K562 (cell line): ENCODE data around the gene RBM26. TPM values are rescaled to one million over a fixed set of nuclear protein-coding genes. Genes with fewer than 3 reads are reported as not detected.
A peak's percentile ranks its signal among the peaks of the same experiment; 100 is the strongest.

ENCODE experiments used
- ARNT ChIP-seq, 2 experiments: fragments of 450-650 bp; IDR thresholded peaks; 2 replicates each; pipeline ENCODE4 v1.6.1; 2016; ENCODE audit warnings: mild to moderate bottlenecking in 1 of 2
- ASH1L ChIP-seq: fragments of 450-650 bp; IDR thresholded peaks from 2 replicates; pipeline ENCODE4 v1.6.1; 2018; ENCODE audit warnings: borderline replicate concordance, mild to moderate bottlenecking, low read depth; ENCODE audit not compliant: partially characterized antibody
- BCOR ChIP-seq: fragments of 450-650 bp; IDR thresholded peaks from 2 replicates; pipeline ENCODE4 v1.6.1; 2016
- DACH1 ChIP-seq: fragments of 450-650 bp; IDR thresholded peaks from 2 replicates; pipeline ENCODE4 v1.6.1; 2018; ENCODE audit not compliant: partially characterized antibody
- E4F1 ChIP-seq: fragments of 250-450 bp; sonication (Bioruptor Pico); IDR thresholded peaks from 2 replicates; pipeline ENCODE4 v1.5.0; 2021; ENCODE audit warnings: mild to moderate bottlenecking, borderline replicate concordance
- FOXK1 ChIP-seq: sonication (generic); formaldehyde crosslinking; IDR thresholded peaks from 2 replicates; pipeline ENCODE4 v1.8.0; 2022; ENCODE audit warnings: missing genetic modification reagents, mild to moderate bottlenecking, borderline replicate concordance
- GABPA ChIP-seq: fragments of 200-800 bp; sonication (Bioruptor generic); conservative IDR thresholded peaks from 2 replicates; pipeline ENCODE4 v1.6.1; 2016; ENCODE audit warnings: low read depth, missing genetic modification characterization, missing compliant biosample characterization
- GABPB2 ChIP-seq: fragments of 250-450 bp; sonication (Bioruptor Pico); conservative IDR thresholded peaks from 2 replicates; pipeline ENCODE4 v1.5.1; 2021; ENCODE audit warnings: mild to moderate bottlenecking
- GATAD2A ChIP-seq: fragments of 450-650 bp; IDR thresholded peaks from 2 replicates; pipeline ENCODE4 v1.6.1; 2017
- HLTF ChIP-seq: fragments of 450-650 bp; IDR thresholded peaks from 2 replicates; pipeline ENCODE4 v1.6.1; 2016
- ILF3 ChIP-seq: fragments of 450-650 bp; IDR thresholded peaks from 2 replicates; pipeline ENCODE4 v1.6.1; 2018; ENCODE audit warnings: antibody characterized with exemption, mild to moderate bottlenecking, moderate library complexity, borderline replicate concordance
- ILK ChIP-seq: fragments of 450-650 bp; IDR thresholded peaks from 2 replicates; pipeline ENCODE4 v1.6.1; 2016; ENCODE audit warnings: missing genetic modification characterization, low read depth, mild to moderate bottlenecking, missing compliant biosample characterization, moderate library complexity, borderline replicate concordance
- MAFF ChIP-seq: IDR thresholded peaks from 2 replicates; pipeline ENCODE4 v1.6.1; 2012; ENCODE audit warnings: low read length, improper control_type of control experiment
- MBD2 ChIP-seq: sonication (generic); IDR thresholded peaks from 2 replicates; pipeline ENCODE4 v1.6.1; 2016; ENCODE audit warnings: low read depth, borderline replicate concordance
- PHF20 ChIP-seq: fragments of 450-650 bp; IDR thresholded peaks from 2 replicates; pipeline ENCODE4 v1.6.1; 2018; ENCODE audit not compliant: partially characterized antibody
- PHF8 ChIP-seq: fragments of 200-600 bp; sonication (generic); IDR thresholded peaks from 2 replicates; pipeline ENCODE4 v1.6.1; 2012; ENCODE audit warnings: mixed run types, mild to moderate bottlenecking, inconsistent platforms, low read length, moderate library complexity, borderline replicate concordance
- PTRF ChIP-seq: fragments of 450-650 bp; IDR thresholded peaks from 2 replicates; pipeline ENCODE4 v1.6.1; 2016; ENCODE audit warnings: mild to moderate bottlenecking, missing genetic modification characterization, missing compliant biosample characterization
- RAD21 ChIP-seq, 2 experiments: fragments of 250-450 bp in 1 of 2; fragments of 450-650 bp in 1 of 2; sonication (Bioruptor Pico) in 1 of 2; formaldehyde crosslinking in 1 of 2; IDR thresholded peaks in 1 of 2; conservative IDR thresholded peaks in 1 of 2; 2 replicates each; pipeline versions ENCODE4 v1.4.0 to v1.8.0; 2020 to 2022; ENCODE audit warnings: mild to moderate bottlenecking in 2 of 2, moderate library complexity in 1 of 2
- SP1 ChIP-seq: sonication (generic); formaldehyde crosslinking; IDR thresholded peaks from 2 replicates; pipeline ENCODE4 v1.8.1; 2022; ENCODE audit warnings: mild to moderate bottlenecking, missing genetic modification reagents
- SRSF9 ChIP-seq: fragments of 200-400 bp; formaldehyde crosslinking; IDR thresholded peaks from 2 replicates; pipeline ENCODE4 v1.6.1; 2017; ENCODE audit warnings: low read depth, low read length, borderline replicate concordance
- SUPT5H ChIP-seq: fragments of 450-650 bp; IDR thresholded peaks from 2 replicates; pipeline ENCODE4 v1.6.1; 2016
- ZKSCAN3 ChIP-seq: fragments of 250-450 bp; sonication (Bioruptor Pico); IDR thresholded peaks from 2 replicates; pipeline ENCODE4 v1.4.0; 2020
- ZNF354B ChIP-seq: fragments of 250-450 bp; sonication (Bioruptor Pico); IDR thresholded peaks from 2 replicates; pipeline ENCODE4 v1.4.0; 2020
- ZNF79 ChIP-seq: fragments of 250-450 bp; sonication (Bioruptor Pico); IDR thresholded peaks from 2 replicates; pipeline ENCODE4 v1.4.0; 2020; ENCODE audit warnings: low read depth, mild to moderate bottlenecking, moderate library complexity
- polyA plus RNA-seq, 8 experiments: library from polyadenylated mRNA; depleted of rRNA in 4 of 8; stranded (reverse) in 5 of 8; unstranded in 3 of 8; fragments of >200 nt; fragmentation: Nextera tagmentation in 2 of 8; fragmentation: Illumina TruSeq in 1 of 8; extraction: Ambion mirVana in 2 of 8; extraction: Trizol in 1 of 8; gene quantifications; 2 replicates each; pipeline versions ENCODE4 v1.2.1 to v1.2.3, GENCODE V29; 2011 to 2014; ENCODE audit warnings: inconsistent platforms in 1 of 8, missing spikeins in 1 of 8
- total RNA-seq, 7 experiments: library from RNA; depleted of rRNA in 6 of 7; stranded (reverse); fragments of >200 nt in 6 of 7; fragmentation: Illumina TruSeq in 2 of 7; extraction: Trizol in 2 of 7; gene quantifications; 2 replicates each; pipeline versions ENCODE4 v1.2.1 to v1.2.3, GENCODE V29; 2011 to 2021; ENCODE audit warnings: low replicate concordance in 1 of 7
- TF ChIP-seq, protein P1 (sequence below), 2 experiments: fragments of 450-650 bp in 1 of 2; IDR thresholded peaks; 2 replicates each; pipeline ENCODE4 v1.6.1; 2011 to 2017; ENCODE audit warnings: low read depth in 2 of 2, antibody characterized with exemption in 1 of 2, borderline replicate concordance in 1 of 2, low read length in 1 of 2, mild to moderate bottlenecking in 1 of 2, mixed read lengths in 1 of 2; ENCODE audit not compliant: control insufficient read depth in 1 of 2

The RBM26 gene
- total and polyA plus RNA-seq, 9 of the 15 experiments (the other 6 are each of a cell fraction or from before 2014, with no cell fraction given), result 10.0 to 42.4 (median 26.4) TPM

- TF ChIP-seq ILK, result no peak
- peak; percentile 42 for TF ChIP-seq PHF20
- no peak for TF ChIP-seq GATAD2A
- TF ChIP-seq MBD2, result peak; percentile 25; the same call in 1 of the 2 replicates
- TF ChIP-seq ARNT (IDR thresholded peaks at IDR 0.05), result no peak
- TF ChIP-seq ILF3, result no peak
- TF ChIP-seq FOXK1 (CRISPR knock-in tag), result peak; percentile 59; the same call in 1 of the 2 replicates
- no peak for TF ChIP-seq E4F1 (CRISPR knock-in tag)
- no peak for TF ChIP-seq BCOR
- no peak for TF ChIP-seq HLTF
- 0 out of 2 replicates have a peak, but pooled peaks have one; percentile 13 for TF ChIP-seq SP1 (CRISPR knock-in tag)
- no peak for TF ChIP-seq ZKSCAN3 (CRISPR knock-in tag)
- TF ChIP-seq ZNF354B (CRISPR knock-in tag), result no peak
- TF ChIP-seq SUPT5H, result peak; percentile 87
- TF ChIP-seq PHF8, result peak; percentile 79
- peak; percentile 48 for TF ChIP-seq GABPA (tag)
- TF ChIP-seq GABPB2 (CRISPR knock-in tag), result no peak
- TF ChIP-seq ZNF79 (CRISPR knock-in tag), result no peak
- peak; percentile 26 for TF ChIP-seq ASH1L
- TF ChIP-seq MAFF, result peak; percentile 38; the same call in 1 of the 2 replicates
- 0 out of 4 replicates have a peak, but pooled peaks of 1 of the 2 experiments have one; percentile 3 for TF ChIP-seq RAD21 (CRISPR knock-in tag; conservative IDR thresholded peaks at IDR 0.05 in 1 of 2, IDR thresholded peaks at IDR 0.05 in 1 of 2)
- TF ChIP-seq SRSF9, result no peak
- peak; percentile 42 for TF ChIP-seq DACH1
- TF ChIP-seq, protein P1, sequence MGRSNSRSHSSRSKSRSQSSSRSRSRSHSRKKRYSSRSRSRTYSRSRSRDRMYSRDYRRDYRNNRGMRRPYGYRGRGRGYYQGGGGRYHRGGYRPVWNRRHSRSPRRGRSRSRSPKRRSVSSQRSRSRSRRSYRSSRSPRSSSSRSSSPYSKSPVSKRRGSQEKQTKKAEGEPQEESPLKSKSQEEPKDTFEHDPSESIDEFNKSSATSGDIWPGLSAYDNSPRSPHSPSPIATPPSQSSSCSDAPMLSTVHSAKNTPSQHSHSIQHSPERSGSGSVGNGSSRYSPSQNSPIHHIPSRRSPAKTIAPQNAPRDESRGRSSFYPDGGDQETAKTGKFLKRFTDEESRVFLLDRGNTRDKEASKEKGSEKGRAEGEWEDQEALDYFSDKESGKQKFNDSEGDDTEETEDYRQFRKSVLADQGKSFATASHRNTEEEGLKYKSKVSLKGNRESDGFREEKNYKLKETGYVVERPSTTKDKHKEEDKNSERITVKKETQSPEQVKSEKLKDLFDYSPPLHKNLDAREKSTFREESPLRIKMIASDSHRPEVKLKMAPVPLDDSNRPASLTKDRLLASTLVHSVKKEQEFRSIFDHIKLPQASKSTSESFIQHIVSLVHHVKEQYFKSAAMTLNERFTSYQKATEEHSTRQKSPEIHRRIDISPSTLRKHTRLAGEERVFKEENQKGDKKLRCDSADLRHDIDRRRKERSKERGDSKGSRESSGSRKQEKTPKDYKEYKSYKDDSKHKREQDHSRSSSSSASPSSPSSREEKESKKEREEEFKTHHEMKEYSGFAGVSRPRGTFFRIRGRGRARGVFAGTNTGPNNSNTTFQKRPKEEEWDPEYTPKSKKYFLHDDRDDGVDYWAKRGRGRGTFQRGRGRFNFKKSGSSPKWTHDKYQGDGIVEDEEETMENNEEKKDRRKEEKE (IDR thresholded peaks at IDR 0.05; ENCODE audit: borderline replicate concordance in 1 of 2, control insufficient read depth in 1 of 2, low read depth in 2 of 2, low read length in 1 of 2), result no peak
- TF ChIP-seq PTRF (tag), result no peak
Observed at GRCh38 chr13:79405831-79406596, at the start of gene RBM26 (continued).
